ENCODE measurements around the gene USP40.
"Not testable (repeated sequence)": the region's sequence is repeated elsewhere in the genome, so short reads cannot be mapped to it uniquely, and the experiment has no call there.

USP40 gene, protein sequence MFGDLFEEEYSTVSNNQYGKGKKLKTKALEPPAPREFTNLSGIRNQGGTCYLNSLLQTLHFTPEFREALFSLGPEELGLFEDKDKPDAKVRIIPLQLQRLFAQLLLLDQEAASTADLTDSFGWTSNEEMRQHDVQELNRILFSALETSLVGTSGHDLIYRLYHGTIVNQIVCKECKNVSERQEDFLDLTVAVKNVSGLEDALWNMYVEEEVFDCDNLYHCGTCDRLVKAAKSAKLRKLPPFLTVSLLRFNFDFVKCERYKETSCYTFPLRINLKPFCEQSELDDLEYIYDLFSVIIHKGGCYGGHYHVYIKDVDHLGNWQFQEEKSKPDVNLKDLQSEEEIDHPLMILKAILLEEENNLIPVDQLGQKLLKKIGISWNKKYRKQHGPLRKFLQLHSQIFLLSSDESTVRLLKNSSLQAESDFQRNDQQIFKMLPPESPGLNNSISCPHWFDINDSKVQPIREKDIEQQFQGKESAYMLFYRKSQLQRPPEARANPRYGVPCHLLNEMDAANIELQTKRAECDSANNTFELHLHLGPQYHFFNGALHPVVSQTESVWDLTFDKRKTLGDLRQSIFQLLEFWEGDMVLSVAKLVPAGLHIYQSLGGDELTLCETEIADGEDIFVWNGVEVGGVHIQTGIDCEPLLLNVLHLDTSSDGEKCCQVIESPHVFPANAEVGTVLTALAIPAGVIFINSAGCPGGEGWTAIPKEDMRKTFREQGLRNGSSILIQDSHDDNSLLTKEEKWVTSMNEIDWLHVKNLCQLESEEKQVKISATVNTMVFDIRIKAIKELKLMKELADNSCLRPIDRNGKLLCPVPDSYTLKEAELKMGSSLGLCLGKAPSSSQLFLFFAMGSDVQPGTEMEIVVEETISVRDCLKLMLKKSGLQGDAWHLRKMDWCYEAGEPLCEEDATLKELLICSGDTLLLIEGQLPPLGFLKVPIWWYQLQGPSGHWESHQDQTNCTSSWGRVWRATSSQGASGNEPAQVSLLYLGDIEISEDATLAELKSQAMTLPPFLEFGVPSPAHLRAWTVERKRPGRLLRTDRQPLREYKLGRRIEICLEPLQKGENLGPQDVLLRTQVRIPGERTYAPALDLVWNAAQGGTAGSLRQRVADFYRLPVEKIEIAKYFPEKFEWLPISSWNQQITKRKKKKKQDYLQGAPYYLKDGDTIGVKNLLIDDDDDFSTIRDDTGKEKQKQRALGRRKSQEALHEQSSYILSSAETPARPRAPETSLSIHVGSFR

GRCh38 chr2:233566141-233566956 is at the start of gene USP40:
Gene USP40, minus strand, starts transcription at chr2:233566782. Its CDS starts 1,228 bp downstream, at chr2:233565554.
- Mint-ChIP-seq H3K4me3 (peak within 1 kb of the TSS; percentile 95), H3K36me3 (ENCODE audit: low read depth) (peaks cover 2% of the 10 kb centered on the region), H3K27me3 (ENCODE audit: low read depth) (peaks cover 18% of the 10 kb centered on the region), H3K4me1 (ENCODE audit: low read depth) (peaks cover 8% of the 10 kb centered on the region), H3K9me3 (no peaks in the 10 kb centered on the region), H3K27ac (peak within 1 kb of the TSS; percentile 96)

- Mint-ChIP-seq H3K4me3 (no peak overlapping the region), H3K36me3 (ENCODE audit: low read depth) (no peaks in the 10 kb centered on the region), H3K4me1 (ENCODE audit: low read depth) (no peaks in the 10 kb centered on the region), H3K27ac (no peak overlapping the region), H3K9me3 (peaks cover 16% of the 10 kb centered on the region), H3K27me3 (ENCODE audit: low read depth) (peaks cover 18% of the 10 kb centered on the region)
Observed at GRCh38 chr2:233611284-233611683, 44.7 kb upstream of the USP40 start.

- no peak overlapping the region for H3K4me3 Mint-ChIP-seq
- H3K27ac Mint-ChIP-seq, result no peak overlapping the region
- H3K36me3 Mint-ChIP-seq (ENCODE audit: low read depth), result no peaks in the 10 kb centered on the region
- no peaks in the 10 kb centered on the region for H3K4me1 Mint-ChIP-seq (ENCODE audit: low read depth)
- peaks cover 3% of the 10 kb centered on the region for H3K27me3 Mint-ChIP-seq (ENCODE audit: low read depth)
- peaks cover 4% of the 10 kb centered on the region for H3K9me3 Mint-ChIP-seq
Observed at GRCh38 chr2:233605680-233606079, 39.1 kb upstream of the USP40 start.

DNA sequence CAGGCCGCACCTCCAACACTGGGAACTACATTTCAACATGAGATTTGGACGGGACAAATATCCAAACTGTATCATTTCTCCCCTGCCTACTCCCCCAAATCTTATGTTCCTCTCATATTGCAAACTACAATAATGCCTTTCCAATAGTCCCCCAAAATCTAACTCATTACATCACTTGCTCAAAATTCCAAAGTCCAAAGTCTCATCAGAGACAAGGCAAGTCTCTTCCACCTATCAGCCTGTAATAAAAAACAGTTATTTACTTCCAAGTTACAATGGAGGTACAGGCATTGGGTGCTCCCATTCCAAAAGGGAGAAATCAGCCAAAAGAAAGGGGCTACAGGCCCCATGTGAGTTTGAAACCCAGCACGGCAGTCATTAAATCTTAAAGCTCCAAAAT is 38.2 kb upstream of the USP40 start:
- no peaks in the 10 kb centered on the region for H3K9me3 Mint-ChIP-seq
- no peak overlapping the region for H3K4me3 Mint-ChIP-seq
- no peak overlapping the region for H3K27ac Mint-ChIP-seq
- H3K36me3 Mint-ChIP-seq (ENCODE audit: low read depth), result no peaks in the 10 kb centered on the region
- H3K27me3 Mint-ChIP-seq (ENCODE audit: low read depth), result peaks cover 3% of the 10 kb centered on the region
- no peaks in the 10 kb centered on the region for H3K4me1 Mint-ChIP-seq (ENCODE audit: low read depth)

DNA sequence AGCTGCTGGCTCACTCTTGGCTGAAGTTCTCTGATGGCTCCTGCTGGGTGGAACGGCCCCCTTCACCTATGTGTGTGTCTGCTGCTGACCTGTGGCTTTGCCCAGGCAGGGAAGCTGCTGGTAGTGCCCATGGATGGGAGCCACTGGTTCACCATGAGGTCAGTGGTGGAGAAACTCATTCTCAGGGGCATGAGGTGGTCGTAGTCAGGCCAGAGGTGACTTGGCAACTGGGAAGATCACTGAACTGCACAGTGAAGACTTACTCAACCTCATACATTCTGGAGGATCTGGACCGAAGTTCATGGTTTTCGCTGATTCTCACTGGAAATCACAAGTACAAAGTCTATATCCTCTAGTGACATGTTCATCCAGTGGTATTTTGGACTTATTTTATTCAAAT is 36.9 kb upstream of the USP40 start:
- no peaks in the 10 kb centered on the region for H3K4me1 Mint-ChIP-seq (ENCODE audit: low read depth)
- H3K27ac Mint-ChIP-seq, result no peak overlapping the region

GRCh38 chr2:233602076-233602475 is 35.5 kb upstream of the USP40 start:
- Mint-ChIP-seq H3K4me3 (no peak overlapping the region), H3K27me3 (ENCODE audit: low read depth) (peaks cover 3% of the 10 kb centered on the region), H3K4me1 (ENCODE audit: low read depth) (no peaks in the 10 kb centered on the region), H3K9me3 (no peaks in the 10 kb centered on the region), H3K36me3 (ENCODE audit: low read depth) (no peaks in the 10 kb centered on the region), H3K27ac (no peak overlapping the region)

More for the DNA sequence above, 36.9 kb upstream of the USP40 start:
- peaks cover 3% of the 10 kb centered on the region for H3K27me3 Mint-ChIP-seq (ENCODE audit: low read depth)
- H3K36me3 Mint-ChIP-seq (ENCODE audit: low read depth), result no peaks in the 10 kb centered on the region
- H3K4me3 Mint-ChIP-seq, result no peak overlapping the region
- H3K9me3 Mint-ChIP-seq, result no peaks in the 10 kb centered on the region

DNA sequence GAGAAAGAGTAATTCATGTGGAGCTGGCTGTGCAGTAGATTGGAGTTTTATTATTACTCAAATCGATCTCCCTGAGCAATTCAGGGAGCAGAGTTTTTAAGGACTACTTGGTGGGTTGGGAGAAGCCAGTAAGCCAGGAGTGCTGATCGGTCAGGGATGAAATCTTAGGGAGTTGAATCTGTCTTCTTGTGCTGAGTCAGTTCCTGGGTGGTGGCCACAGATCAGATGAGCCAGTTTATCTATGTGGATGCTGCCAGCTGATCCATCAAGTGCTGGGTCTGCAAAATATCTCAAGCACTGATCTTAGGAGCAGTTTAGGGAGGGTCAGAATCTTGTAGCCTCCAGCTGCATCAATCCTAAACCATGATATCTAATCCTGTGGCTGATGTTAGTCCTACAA is 33.8 kb upstream of the USP40 start:
- H3K27ac Mint-ChIP-seq, result no peak overlapping the region
- H3K4me3 Mint-ChIP-seq, result no peak overlapping the region
- H3K4me1 Mint-ChIP-seq (ENCODE audit: low read depth), result no peaks in the 10 kb centered on the region
- peaks cover 3% of the 10 kb centered on the region for H3K27me3 Mint-ChIP-seq (ENCODE audit: low read depth)
- H3K9me3 Mint-ChIP-seq, result no peaks in the 10 kb centered on the region
- H3K36me3 Mint-ChIP-seq (ENCODE audit: low read depth), result no peaks in the 10 kb centered on the region

- H3K9me3 Mint-ChIP-seq, result no peaks in the 10 kb centered on the region
- peaks cover 3% of the 10 kb centered on the region for H3K27me3 Mint-ChIP-seq (ENCODE audit: low read depth)
- no peaks in the 10 kb centered on the region for H3K4me1 Mint-ChIP-seq (ENCODE audit: low read depth)
- H3K27ac Mint-ChIP-seq, result no peak overlapping the region
- H3K36me3 Mint-ChIP-seq (ENCODE audit: low read depth), result no peaks in the 10 kb centered on the region
- no peak overlapping the region for H3K4me3 Mint-ChIP-seq
Observed at GRCh38 chr2:233598952-233599351, 32.4 kb upstream of the USP40 start.

GRCh38 chr2:233597522-233597921 is 30.9 kb upstream of the USP40 start:
- Mint-ChIP-seq H3K4me1 (ENCODE audit: low read depth) (no peaks in the 10 kb centered on the region), H3K4me3 (no peak overlapping the region), H3K9me3 (no peaks in the 10 kb centered on the region), H3K27ac (no peak overlapping the region), H3K36me3 (ENCODE audit: low read depth) (no peaks in the 10 kb centered on the region), H3K27me3 (ENCODE audit: low read depth) (peaks cover 3% of the 10 kb centered on the region)

GRCh38 chr2:233593201-233593600 is 26.6 kb upstream of the USP40 start:
- Mint-ChIP-seq H3K27ac (no peak overlapping the region), H3K36me3 (ENCODE audit: low read depth) (no peaks in the 10 kb centered on the region), H3K4me1 (ENCODE audit: low read depth) (no peaks in the 10 kb centered on the region), H3K9me3 (no peaks in the 10 kb centered on the region), H3K4me3 (no peak overlapping the region), H3K27me3 (ENCODE audit: low read depth) (peaks cover 3% of the 10 kb centered on the region)

DNA sequence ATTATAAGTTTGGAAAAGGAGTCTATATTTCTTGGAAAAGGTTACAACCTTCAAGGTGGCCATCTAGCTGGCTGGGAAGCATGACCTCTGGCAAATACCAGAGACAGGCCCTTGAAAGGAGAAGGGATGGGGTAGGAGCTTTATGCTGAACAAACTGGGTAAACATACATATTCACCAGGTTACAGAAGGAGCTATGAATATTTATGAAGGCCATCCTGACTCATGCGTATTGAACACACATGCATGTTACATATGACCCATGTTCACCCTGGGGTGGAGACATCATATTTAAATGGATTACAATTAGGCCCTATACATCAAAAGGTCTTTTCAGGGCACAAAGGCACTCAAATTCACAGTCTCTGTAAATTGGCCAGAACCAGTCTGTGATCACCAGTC is 26.1 kb upstream of the USP40 start:
- H3K4me1 Mint-ChIP-seq (ENCODE audit: low read depth); H3K9me3 Mint-ChIP-seq; H3K4me3 Mint-ChIP-seq; H3K36me3 Mint-ChIP-seq (ENCODE audit: low read depth); H3K27ac Mint-ChIP-seq; H3K27me3 Mint-ChIP-seq (ENCODE audit: low read depth): not testable (repeated sequence)

- no peak overlapping the region for H3K27ac Mint-ChIP-seq
- no peaks in the 10 kb centered on the region for H3K4me1 Mint-ChIP-seq (ENCODE audit: low read depth)
- no peak overlapping the region for H3K4me3 Mint-ChIP-seq
- H3K36me3 Mint-ChIP-seq (ENCODE audit: low read depth), result no peaks in the 10 kb centered on the region
- H3K9me3 Mint-ChIP-seq, result no peaks in the 10 kb centered on the region
- H3K27me3 Mint-ChIP-seq (ENCODE audit: low read depth), result peaks cover 23% of the 10 kb centered on the region
Observed at GRCh38 chr2:233588400-233588799, 21.8 kb upstream of the USP40 start.

- H3K27ac Mint-ChIP-seq, result no peak overlapping the region
- no peaks in the 10 kb centered on the region for H3K36me3 Mint-ChIP-seq (ENCODE audit: low read depth)
- no peaks in the 10 kb centered on the region for H3K9me3 Mint-ChIP-seq
- H3K4me3 Mint-ChIP-seq, result no peak overlapping the region
- no peaks in the 10 kb centered on the region for H3K4me1 Mint-ChIP-seq (ENCODE audit: low read depth)
- peaks cover 23% of the 10 kb centered on the region for H3K27me3 Mint-ChIP-seq (ENCODE audit: low read depth)
Observed at GRCh38 chr2:233584210-233584609, 17.6 kb upstream of the USP40 start.
